T-helper 22 cell (primary cell): ENCODE results near the gene SPTBN5.

ENCODE experiments used
- DNase-seq: peaks from one replicate; pipeline ENCODE4 v3.0.0-alpha.2; 2020; ENCODE audit warnings: low read depth

SPTBN5 gene

DNA sequence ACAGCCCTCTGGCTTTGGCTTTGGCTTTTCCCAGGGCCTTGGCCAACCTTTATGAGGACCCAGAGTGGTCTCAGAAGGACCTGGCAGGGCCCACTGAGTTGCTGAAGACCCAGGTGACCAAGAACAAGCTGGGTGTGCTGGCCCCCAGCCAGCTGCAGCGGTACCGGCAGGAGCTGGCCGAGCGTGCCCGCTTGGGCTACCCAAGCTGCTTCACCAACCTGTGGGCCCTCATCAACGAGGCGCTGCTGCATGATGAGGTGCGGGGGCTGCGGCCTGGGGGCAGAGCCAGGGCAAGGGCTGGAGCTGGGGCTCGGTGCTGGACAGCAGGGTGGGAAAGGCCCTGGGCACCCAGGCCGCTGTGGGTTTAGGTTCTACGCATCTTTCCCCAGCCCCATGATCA, 49.0 kb downstream of the SPTBN5 start:
- no peak for DNase-seq

DNA sequence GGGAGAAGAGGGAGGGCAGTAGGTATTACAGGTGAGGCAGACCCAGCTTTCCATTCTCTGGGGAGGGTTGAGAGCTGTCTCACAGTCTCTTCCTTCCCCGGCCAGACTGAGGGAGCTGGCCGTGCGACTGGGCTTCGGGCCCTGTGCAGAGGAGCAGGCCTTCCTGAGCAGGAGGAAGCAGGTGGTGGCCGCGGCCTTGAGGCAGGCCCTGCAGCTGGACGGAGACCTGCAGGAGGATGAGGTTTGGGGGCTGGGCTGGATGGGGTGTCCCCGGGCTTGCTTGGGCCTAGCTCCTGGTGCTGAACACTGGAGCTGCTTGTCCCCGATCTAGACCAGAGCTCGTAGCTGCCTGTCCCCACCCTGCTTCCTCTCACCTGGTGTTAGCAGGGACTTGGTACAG, 50.3 kb downstream of the SPTBN5 start:
- DNase-seq, result no peak

DNA sequence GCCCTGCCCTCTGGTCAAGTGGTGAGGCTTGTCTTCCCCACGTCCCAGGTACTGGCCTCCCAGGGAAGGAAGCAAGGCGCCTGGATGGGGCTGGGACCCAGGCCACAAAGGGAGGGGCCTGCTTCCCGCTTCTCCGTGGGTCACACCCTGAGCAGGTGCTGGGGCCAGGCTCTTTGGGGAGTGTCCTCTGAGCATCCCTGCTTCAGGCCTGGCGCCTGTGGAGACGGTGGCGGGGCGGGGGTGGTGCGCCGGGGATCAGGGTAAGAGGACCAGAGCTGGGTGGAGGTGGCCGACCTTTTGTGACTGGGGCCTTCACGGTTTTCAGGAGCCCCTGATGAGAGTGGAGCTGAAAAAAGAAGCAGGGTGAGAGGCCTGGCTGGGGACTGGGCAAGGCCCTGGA, 51.6 kb downstream of the SPTBN5 start:
- DNase-seq, result no peak

DNA sequence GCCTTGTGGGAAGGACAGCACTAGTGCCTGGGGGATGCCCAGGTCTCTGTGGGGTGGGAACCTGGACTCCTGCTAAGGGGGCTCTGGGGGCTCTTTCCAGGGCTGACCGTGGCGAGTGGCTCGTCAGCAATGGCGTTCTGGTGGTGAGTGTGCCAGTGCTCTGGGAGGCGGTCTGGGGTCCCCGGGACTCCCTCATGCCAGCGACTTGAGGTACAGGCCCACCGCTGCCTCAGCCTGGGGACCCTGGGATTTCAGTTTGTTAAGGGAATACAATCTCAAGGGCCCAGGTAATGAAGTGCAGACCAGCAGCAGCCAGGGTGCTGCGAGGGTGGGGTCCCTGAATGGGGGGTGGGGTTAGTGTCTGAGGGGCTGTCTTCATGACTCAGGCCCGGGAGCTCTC, 52.7 kb downstream of the SPTBN5 start:
- no peak for DNase-seq

DNA sequence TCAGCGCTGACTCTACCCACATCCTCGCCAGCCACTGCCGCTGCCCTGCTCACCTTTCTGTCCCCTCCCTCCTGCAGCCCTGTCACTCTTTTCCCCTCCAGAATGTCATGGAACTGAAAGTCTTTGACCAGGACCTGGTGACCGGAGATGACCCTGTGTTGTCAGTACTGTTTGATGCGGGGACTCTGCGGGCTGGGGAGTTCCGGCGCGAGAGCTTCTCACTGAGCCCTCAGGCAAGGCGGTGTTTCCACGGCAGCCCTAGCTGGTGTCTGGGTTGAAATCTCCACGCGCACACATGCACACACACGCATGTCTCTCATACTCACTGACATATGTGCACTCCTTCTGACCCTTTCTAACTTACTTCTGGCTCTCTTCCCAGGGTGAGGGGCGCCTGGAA, 53.2 kb downstream of the SPTBN5 start:
- no peak for DNase-seq

DNA sequence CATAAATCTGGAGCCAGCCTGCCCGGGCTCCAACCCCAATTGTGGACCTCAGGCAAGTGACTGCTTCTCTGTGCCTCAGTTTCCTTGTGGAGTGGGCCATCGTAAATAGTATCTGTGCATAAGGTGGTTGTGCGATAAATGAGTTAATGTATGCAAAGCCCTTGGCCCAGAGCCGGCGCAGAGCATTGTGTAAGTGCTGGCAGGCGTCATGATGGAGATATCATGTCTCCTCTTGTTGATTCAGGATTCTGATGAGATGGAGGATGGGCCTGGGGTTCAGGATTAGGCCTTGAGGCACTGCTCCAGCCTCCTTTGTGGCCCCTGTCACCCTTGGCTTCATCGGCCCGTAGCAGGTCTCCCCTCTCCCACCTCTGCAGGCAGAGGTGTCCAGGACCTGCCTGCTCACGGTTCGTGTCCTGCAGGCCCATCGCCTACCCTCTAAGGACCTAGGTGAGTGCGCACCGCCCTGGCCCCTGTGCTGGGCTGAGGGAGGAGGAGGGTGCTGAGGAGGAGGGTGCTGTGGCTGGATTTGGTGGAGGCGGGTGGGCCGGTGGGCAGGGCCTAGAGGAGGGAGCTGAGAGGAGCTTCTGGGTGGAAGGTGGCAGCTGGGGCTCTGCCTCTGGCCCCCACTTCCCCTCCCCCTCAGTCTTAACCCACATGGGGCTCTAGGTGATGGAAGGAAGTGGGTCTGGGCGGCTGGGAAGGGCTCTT, 53.9 kb downstream of the SPTBN5 start:
- no peak for DNase-seq

DNA sequence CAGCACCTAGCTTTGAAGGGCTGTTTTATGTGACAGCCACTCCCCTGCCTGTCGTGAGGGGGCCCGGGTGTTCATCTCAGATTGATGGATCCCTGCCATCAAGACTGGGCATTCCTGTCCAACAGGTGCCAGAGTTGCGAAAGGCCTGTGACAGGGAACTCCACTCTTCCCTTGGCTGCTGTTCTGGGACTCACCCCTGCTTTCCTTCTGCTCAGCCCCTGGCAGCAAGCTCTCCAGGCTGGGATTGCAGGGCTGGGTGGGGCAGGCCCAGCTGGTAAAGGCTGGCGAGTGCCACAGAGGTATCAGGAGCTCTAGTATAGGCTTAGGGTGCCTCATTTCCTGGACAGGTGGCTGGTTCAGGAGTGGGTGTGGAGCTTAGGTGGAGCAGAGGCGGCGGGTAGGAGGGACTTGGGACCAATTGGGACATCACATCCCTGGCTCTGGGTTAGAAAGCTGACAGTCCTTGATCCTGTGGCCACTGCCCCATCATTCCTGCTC, 55.4 kb downstream of the SPTBN5 start, which contains the start of gene PLA2G4B:
PLA2G4B (plus strand) TSS at position 448 of the 498 bp plus-strand sequence. CDS start 67 bp downstream, outside the sequence.
- no peak for DNase-seq

DNA sequence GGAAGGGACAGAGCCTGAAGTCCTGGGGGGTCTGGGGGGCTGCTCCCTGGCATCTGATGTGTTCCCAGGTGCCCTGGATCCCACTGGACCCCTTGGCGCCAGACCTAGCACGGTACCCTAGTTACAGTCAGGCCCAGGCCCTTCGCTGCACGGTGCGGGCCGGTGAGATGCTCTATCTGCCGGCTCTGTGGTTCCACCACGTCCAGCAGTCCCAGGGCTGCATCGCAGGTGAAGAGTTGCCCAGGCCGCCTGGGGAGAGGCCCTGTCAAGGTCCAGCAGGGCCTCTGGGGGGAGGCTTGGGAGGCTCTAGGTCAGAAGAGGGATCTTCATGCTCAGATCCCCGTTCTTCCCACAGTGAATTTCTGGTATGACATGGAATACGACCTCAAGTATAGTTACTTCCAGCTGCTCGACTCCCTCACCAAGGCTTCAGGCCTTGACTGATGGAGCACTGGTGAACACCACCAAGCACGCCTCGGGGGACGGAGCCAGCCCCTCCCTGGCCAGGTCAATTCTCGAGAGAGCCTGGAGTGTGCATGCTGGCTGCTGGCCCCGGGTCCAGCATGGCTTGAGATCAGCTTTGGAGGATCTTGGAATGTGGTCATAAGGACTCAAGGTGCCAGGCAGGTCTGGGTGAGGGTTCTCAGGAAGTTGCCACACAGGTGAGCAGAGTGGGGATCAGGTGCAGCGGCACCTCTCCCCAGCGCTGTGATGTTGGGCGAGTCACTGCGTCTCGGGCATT, 57.0 kb downstream of the SPTBN5 start:
- no peak for DNase-seq

DNA sequence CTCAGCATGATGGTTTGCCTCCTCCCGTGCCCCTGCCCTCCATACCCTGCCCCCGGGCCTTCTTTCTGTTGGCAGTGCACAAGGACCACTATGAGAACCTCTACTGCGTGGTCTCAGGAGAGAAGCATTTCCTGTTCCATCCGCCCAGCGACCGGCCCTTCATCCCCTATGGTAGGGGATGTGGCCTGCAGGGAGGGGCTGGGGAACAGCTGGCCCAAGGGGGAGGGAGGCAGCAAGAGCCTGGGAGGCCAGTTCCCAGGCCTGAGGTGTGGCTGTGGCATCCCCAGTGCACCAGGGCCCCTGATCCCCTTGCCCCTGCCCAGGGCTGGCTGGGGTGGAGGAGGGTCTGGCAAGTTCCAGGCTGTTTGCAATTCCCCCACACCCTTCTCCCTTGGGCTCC, 57.8 kb downstream of the SPTBN5 start:
- no peak for DNase-seq

DNA sequence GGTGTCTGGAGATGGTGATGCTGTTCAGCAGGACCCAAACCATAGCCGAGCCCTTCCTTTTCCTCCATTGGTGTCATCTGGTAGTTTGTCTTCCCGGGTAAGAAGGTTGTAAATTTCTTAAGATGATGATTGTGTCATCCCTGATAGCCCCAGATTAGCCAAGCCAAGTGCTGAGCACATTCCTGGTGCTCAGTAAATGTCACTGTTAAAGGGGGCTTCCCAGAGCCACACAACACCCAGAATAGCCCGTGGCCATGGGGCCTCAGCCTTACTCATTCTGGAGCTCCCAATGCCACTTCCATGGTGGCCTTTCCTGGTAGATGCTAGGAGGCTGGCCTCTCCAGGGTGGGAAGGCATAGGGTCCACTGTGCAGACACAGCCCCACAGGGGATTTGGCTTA, 59.8 kb downstream of the SPTBN5 start:
- no peak for DNase-seq

DNA sequence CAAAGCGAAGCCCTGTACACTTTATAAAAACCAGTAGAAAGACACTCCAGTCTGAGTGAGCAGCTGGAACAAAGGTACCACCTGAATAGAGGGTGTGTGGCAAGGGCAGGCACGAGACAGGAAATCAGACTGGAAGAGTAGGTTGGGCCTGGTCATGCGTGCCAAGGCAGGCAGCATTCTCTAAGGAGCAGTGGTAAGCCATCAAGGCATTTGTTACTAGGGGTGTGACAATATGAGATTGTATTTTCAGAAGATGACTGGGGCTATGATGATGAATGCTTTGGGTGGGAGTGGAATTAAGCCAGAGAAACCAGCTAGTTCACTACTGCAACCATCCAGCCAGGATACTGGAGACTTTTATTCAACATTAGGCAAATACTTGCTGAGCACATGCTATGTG, 61.0 kb downstream of the SPTBN5 start:
- DNase-seq, result no peak

DNA sequence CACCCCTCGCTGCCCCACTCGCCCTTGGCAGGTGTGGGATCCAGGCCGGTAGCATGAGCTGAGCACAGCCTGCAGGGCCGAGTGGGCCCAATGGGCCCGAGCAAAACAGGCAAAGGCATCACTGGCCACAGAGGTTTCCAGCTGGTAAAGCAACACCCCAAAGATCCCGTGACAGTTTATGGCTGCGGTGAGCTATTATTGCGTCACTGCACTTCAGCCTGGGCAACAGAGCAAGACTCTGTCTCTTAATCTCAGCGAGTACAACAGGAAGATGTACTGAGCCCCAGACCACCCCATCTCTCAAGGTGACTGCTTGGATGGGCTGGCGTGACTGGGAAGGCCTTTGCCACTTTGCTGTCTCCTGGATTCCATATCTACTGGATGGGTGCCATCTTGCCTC, 61.6 kb downstream of the SPTBN5 start:
- no peak for DNase-seq

DNA sequence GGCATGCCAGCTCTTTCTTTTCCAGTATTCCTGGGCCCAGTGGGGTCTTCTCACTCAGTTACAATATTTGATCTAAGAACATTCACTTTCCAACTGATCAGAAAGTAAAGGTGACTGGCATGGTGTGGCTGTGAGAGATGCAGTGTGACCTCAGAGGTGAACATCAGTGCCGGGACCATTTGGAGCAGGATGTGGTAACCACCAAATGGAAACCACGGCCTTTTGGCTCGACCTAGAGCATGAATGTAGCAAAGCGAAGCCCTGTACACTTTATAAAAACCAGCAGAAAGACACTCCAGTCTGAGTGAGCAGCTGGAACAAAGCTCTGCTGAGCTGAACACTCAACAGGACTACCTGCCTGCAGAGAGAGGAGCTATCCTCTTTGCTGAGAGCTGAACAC, 62.6 kb downstream of the SPTBN5 start:
- peak; percentile 32 for DNase-seq

DNA sequence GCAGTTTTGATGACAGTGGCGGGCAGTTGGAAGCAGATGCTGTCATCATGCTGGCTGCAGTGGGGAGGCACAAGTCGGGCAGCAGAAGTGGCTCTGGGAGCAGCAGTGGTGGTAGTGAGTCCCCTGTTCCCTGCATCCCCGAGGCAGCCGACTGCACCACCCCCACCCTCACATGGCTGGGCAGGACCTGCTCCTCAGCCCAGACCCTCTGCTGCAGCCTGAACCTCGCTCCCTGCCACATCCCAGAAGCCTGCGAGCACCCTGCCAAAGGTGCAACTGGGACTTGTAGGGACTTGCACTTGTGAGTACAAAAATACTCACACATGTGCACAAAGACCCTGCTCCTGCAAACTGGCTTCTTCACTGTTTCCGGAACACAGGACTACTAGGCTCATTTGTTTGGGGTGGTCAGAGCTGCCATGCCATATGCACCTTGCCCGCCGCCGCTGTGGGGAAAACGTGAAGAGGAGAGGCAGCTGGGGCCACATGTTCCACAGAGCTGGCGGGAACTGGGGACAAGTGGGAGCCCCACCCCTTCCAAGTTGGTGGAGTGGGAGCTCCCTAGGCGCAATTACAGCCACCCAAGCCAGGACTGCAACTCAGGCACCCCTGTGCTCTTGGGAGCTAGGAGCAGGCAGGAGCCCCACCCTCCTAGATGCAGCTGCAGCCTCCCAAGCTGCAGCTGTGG, 63.8 kb downstream of the SPTBN5 start:
- DNase-seq, result no peak

DNA sequence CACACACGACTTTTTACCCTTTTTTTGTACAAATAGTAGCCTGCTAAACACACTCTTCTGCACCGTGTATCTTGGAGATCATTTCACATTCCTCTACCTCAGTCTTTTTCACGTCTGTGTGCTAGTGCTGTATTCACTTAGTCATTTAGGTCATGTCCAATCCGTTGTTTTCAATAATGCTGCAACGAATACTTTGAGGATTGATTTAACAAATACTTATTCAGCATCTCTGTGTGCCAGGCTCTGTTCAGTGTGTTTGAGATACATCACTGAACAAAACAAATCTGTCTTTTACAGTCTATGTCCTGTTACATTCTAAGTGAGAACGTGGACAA, 65.1 kb downstream of the SPTBN5 start:
- DNase-seq, result no peak

DNA sequence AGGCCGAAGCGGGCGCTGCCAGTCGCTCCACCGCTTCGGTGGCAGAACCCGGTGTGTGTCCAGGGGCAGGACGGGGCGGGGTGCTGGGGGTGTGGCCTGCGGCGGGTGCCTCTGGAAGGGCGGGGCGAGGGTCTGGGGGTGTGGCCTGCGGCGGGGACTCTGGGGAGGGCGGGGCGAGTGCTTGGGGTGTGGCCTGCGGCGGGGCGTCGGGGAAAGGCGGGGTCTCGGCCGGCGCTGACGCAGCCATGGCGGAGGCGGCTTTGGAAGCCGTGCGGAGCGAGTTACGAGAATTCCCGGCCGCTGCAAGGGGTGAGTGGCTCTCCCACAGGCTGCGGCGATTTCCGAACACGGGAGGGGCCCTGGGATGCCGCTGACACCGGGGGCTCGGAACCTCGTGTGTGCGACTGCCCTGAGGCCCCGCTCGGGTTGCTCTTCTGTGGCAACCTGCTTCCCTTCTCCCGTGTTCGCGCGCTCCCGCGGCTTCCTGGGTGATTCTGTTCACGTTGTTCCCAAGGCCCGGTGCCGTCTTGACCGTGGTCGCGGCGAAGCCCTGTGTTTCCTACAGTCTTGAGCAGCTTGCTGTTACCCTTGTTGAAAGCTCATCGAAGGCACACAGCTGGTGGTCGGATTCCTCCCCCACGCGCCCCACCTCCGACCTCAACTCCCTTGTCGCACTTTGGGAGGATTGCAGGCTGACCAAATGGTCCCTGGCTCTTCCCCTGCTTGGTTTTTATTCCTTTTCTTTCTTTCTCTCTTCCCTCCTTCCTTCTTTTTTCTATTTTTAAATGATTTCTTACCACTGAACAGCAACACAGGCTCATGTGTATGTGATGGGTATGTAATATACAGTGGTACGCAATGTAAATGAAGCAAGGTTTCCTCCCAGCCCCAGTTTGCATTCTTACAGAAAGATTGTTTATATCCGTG, 65.7 kb downstream of the SPTBN5 start, which contains the start of gene JMJD7:
JMJD7 (plus strand) TSS at position 213 of the 927 bp plus-strand sequence; CDS start at position 246, 33 bp downstream.
- DNase-seq, result peak; percentile 89

DNA sequence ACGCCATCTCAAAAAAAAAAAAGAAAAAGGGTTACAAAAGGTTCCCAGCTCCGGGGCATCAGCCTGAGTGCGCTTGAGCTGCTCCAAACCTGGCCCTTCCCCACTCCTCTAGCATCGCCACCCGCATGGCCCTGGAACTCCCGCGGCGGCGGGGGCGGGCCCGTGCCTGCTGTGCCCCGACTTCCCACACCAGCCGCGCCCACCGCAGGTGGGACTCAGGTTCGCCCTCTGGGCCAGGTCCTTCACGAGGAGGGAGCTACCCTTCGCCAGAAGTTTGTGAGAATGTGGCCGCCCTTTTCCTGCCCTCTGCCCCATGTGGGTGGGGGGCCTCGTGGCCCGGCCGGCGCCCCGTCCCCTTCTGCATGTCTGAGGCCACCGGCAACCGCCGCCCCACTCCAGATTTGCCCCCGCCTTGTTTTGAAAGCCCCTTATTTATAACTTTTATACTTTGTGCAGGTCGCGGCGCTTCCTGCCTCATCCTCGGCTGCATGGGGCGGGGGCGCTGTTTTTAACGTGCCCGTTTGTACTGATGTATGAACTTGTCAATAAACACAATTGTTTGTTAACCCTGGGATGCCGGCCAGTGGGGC, 66.5 kb downstream of the SPTBN5 start:
- peak; percentile 41 for DNase-seq

DNA sequence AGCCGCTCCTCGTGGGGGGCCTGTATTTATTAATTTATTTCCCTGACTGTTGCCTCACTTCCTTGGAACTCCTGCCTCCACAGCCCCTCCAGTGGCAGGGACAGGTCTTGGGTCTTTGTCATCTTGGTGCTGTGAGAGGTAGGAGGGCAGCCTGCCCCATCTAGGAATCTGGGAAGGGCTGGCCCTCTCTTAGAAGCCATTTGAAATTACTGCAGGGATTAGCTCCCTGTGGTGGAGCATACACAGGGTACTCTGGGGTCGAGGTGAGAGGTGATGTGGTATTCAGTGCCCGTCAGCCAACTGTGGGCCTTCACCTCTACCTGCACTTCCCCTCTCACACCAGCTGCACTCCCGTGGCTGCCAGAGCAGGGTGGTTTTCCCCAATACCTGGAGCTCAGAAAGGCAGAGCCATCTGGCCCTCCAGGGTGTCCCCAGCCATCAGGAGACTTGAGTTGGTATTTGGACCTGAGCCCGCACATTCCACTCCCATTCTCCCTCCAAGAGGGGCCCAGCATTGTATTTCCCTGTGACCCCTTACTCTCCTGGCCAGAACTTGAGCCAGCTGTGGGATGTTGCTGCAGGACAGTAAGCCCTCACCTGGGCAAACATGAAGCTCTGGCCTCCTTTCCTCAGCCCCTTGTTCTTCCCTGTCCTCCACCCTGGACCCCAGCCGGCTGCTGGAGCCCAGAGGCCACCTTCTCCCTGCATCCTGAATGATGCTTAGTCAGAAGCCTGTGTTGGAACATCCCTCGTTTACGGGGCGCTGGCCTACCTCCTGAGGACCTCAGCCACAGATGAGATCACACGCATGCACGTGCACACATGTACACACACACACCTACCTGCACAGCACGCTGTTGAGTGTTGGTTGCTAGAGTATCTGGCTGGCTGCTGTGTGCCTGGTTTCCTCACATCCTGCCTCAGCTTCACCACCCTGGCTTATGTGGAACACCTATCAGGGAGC, 68.0 kb downstream of the SPTBN5 start:
- DNase-seq, result no peak

DNA sequence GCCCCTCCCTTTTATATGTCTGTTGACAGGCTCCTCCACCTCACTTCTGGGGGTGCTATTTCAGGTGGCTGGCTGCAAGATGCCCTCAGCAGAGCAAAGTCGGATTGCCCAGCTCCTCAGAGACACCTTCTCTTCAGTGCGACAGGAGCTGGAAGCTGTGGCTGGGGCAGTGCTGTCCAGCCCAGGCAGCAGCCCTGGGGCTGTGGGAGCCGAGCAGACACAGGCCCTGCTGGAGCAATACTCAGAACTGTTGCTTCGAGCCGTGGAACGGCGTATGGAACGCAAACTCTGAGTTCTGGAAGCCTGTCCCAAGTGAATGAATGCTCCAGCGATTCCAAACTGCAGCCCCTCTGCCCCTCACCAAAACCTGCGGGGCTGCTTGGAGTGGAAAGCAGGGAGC, 68.7 kb downstream of the SPTBN5 start:
- DNase-seq, result no peak

DNA sequence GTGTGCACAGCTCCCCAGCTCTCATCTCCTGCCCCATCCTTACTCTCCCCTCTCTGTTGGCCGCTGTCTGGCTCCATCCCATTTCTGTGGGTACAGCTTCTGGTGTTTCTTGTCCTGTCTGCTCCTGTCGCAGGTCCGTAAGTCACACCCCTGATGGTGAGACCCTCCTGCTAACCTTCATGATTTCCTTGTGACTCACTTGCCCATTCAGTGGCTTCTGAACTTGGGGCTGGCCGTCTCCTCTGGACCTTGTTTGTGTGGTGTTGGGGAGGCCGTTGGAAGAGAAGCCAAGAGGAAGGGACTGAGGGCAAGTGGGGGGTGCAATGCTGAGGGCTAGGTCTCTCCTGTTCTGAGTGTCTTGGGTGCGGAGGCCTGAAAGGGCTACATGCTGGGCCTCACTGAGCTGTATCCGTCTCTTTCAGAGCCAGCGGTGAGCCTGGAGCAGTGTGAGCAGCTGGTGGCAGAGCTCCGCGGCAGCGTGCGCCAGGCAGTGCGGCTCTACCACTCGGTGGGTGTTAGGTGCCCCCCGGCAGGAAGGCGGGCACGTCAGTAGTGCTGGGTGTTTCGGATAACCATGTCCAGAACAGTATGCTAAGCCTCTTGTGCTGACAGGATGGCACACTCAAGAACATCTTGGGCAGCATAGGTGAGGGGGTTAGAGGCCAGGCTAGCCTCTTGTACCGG, 69.6 kb downstream of the SPTBN5 start:
- DNase-seq, result no peak
